Stomach smooth muscle (tissue), 2 donors: ENCODE data around the gene TSKU.
A peak's percentile ranks its signal among the peaks of the same experiment; 100 is the strongest.
"Not testable (repeated sequence)": the region's sequence is repeated elsewhere in the genome, so short reads cannot be mapped to it uniquely, and the experiment has no call there.

ENCODE experiments used
- H3K27ac ChIP-seq: one replicate; pipeline ENCODE4 v1.7.0; 2013; ENCODE audit warnings: mild to moderate bottlenecking, low read length, inconsistent platforms
- H3K27me3 ChIP-seq, 2 donors: one replicate each; pipeline ENCODE4 v1.7.0; 2013; ENCODE audit warnings: low read length in 2 of 2; ENCODE audit not compliant: insufficient read depth in 2 of 2, control insufficient read depth in 1 of 2
- H3K36me3 ChIP-seq, 2 donors: one replicate each; pipeline ENCODE4 v1.7.0; 2013; ENCODE audit warnings: low read length in 2 of 2; ENCODE audit not compliant: control insufficient read depth in 2 of 2, insufficient read depth in 2 of 2
- H3K4me1 ChIP-seq: one replicate; pipeline ENCODE4 v1.7.0; 2013; ENCODE audit warnings: low read length; ENCODE audit not compliant: control insufficient read depth, insufficient read depth
- H3K4me3 ChIP-seq, 2 donors: one replicate each; pipeline ENCODE4 v1.7.0; 2013; ENCODE audit warnings: low read length in 2 of 2
- H3K9ac ChIP-seq, 2 donors: one replicate each; pipeline ENCODE4 v1.7.0; 2013; ENCODE audit warnings: low read length in 2 of 2, mild to moderate bottlenecking in 1 of 2
- H3K9me3 ChIP-seq, 2 donors: one replicate each; pipeline ENCODE4 v1.7.0; 2013; ENCODE audit warnings: low read length in 2 of 2; ENCODE audit not compliant: control insufficient read depth in 2 of 2
- donor health status: healthy.
- donor health status: Pancreatic carcinoma.

Gene TSKU

DNA sequence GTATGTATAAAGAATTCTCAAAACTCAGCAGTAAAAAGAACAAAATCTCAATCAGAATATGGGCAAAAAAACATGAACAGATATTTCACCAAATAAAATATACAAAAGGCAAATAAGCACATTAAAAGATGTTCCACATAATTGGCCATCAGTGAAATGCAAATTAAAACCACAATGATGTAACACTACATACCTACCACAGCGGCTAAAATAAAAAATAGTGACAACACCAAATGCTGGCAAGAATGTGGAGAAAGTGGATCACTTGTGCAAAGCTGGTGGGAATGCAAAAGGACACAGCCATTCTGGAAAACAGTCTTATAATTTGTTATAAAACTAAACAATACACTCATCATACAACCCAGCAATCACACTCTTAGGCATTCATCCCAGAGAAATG, 39.2 kb downstream of the TSKU start:
- Histone ChIP-seq H3K27ac (no peak overlapping the region), H3K9me3 (no peaks in the 10 kb centered on the region), H3K4me3 (no peak overlapping the region), H3K27me3 (no peaks in the 10 kb centered on the region), H3K36me3 (no peaks in the 10 kb centered on the region), H3K9ac (no peak overlapping the region), H3K4me1 (no peaks in the 10 kb centered on the region)

- no peak overlapping the region for H3K4me3 ChIP-seq
- peak overlapping the region; percentile 55 for H3K27ac ChIP-seq
- H3K27me3 ChIP-seq, result no peaks in the 10 kb centered on the region
- H3K36me3 ChIP-seq, result no peaks in the 10 kb centered on the region
- H3K9ac ChIP-seq, result no peak overlapping the region
- H3K9me3 ChIP-seq, result no peaks in the 10 kb centered on the region
- H3K4me1 ChIP-seq, result no peaks in the 10 kb centered on the region
Measured at GRCh38 chr11:76823481-76824028, 40.4 kb downstream of the TSKU start.

DNA sequence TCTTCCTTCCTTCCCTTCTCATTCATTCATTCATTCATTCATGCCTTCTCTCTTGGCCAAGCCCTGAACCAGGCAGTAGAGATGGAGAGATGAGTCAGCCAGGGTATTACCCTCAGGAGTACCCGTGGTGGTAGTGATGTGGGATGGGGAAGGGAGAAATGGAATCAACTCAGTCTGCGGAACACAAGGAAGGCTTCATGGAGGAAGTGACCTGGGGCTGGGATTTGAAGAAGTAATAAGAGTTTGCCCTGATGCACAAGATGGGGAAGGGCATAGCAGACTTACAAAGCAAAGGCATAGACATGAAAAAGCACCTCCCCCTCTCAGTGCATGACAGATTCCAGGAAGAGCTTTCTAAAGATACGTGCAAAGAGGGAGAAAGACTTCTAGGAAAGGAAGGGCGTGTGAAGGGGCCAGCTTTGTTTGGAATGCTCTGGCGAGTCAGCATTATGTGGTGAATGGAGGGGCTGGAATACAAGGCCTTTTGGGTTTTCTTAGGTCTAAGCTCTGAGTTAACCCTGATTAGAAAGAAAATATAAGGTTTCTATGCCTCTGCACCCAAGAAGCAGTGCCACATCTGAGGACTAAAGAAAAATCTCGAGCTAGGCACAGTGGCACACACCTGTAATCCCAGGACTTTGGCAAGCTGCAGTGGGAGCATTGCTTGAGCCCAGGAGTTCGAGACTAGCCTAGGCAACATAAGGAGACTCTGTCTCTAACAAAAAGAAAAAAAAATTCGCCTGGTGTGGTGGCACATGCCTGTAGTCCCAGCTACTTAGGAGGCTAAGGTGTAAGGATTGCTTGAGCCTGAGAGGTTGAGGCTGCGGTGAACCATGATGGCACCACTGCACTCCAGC, 41.2 kb downstream of the TSKU start:
- Histone ChIP-seq H3K4me3 (no peak overlapping the region), H3K4me1 (no peaks in the 10 kb centered on the region), H3K27ac (peak overlapping the region; percentile 55), H3K36me3 (no peaks in the 10 kb centered on the region), H3K9ac (no peak overlapping the region), H3K9me3 (no peaks in the 10 kb centered on the region), H3K27me3 (no peaks in the 10 kb centered on the region)

DNA sequence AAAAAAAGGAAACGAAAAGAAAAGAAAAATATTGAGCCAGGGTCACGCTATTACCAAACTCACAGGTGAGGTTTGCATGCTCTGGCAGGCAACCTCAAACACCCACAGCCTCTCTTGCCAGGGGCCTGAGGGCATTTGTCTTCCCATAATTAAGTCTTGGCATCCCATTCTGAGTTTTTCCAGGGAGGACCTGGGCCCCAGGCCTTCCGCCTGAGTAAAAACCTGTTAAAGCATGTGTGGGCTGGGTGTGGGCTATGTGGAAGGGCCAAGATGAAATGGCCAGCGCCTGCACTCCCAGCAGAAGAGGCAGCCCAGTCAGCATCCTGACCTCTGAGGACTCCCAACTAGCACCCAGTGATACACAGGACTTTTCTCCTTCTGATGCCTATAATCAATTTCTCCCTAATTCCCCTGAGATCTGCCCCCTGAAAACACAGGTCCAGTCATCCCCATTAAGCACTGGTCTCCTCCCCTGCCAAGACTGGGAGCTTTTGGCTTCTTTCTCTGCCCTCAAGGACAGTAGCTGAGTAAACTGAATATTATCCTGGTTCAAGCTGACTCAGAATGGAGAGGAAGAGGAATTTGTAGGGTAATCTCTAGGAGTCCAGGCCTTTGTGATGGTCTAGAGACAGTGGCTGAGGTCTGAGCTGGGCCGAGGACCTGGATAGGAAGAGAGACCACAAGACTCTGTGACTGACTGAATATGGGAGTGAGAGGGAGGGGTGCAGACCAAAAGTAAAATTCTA, 42.0 kb downstream of the TSKU start:
- Histone ChIP-seq H3K36me3 (no peaks in the 10 kb centered on the region), H3K9me3 (no peaks in the 10 kb centered on the region), H3K9ac (no peak overlapping the region), H3K4me3 (no peak overlapping the region), H3K27me3 (peaks cover 0 to 2% of the 10 kb centered on the region in 2 donors), H3K27ac (no peak overlapping the region), H3K4me1 (no peaks in the 10 kb centered on the region)

- Histone ChIP-seq H3K27ac (no peak overlapping the region), H3K4me3 (no peak overlapping the region), H3K4me1 (peaks cover 5% of the 10 kb centered on the region), H3K36me3 (no peaks in the 10 kb centered on the region), H3K27me3 (peaks cover 0 to 3% of the 10 kb centered on the region in 2 donors), H3K9me3 (no peaks in the 10 kb centered on the region), H3K9ac (no peak overlapping the region)
Measured at GRCh38 chr11:76825726-76826396, 42.7 kb downstream of the TSKU start.

DNA sequence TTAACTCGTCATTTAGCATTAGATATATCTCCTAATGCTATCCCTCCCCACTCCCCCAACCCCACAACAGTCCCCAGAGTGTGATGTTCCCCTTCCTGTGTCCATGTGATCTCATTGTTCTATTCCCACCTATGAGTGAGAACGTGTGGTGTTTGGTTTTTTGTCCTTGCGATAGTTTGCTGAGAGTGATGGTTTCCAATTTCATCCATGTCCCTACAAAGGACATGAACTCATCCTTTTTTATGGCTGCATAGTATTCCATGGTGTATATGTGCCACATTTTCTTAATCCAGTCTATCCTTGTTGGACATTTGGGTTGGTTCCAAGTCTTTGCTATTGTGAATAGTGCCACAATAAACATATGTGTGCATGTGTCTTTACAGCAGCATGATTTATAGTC, 43.4 kb downstream of the TSKU start:
- not testable (repeated sequence) for H3K27me3 ChIP-seq, H3K4me3 ChIP-seq, H3K36me3 ChIP-seq, H3K27ac ChIP-seq, H3K9ac ChIP-seq, H3K9me3 ChIP-seq, H3K4me1 ChIP-seq

DNA sequence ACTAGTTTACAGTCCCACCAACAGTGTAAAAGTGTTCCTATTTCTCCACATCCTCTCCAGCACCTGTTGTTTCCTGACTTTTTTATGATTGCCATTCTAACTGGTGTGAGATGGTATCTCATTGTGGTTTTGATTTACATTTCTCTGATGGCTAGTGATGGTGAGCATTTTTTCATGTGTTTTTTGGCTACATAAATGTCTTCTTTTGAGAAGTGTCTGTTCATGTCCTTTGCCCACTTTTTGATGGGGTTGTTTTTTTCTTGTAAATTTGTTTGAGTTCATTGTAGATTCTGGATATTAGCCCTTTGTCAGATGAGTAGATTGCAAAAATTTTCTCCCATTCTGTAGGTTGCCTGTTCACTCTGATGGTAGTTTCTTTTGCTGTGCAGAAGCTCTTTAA, 43.8 kb downstream of the TSKU start:
- H3K36me3 ChIP-seq, H3K4me3 ChIP-seq: not testable (repeated sequence)

DNA sequence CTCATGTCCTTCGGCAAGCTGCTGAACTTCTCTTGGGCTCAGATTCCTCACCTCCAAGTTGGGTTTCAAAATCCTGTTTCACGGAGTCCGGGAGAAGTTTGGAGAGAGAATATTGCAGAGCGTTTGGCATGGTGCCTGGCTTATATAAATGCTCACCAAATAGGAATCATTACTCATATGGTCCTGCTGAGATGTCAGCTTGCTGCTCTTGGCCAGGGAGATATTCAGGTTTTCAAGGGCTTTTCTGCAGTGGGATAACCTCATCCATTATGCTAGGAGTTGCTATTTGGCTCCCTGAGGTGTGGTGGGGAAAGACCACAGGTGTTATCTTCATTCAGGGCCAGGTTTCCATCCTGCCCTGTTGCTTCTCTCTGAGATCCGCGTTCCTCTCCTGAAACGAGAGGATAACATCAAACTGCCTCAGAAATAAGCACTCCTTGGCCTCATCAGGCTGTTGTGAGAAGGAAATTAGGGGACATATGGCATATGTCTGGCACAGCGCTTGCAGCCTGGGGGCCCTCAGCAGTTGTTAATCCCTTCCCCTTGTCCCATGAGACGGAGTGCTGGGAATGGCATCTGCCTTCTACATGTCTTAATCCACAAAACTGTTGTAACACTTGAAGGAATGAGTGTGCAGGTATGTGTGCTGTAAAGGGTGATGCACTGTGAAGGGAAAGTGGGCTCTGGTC, 47.6 kb downstream of the TSKU start:
- H3K4me3 ChIP-seq, result peak overlapping the region in 1 of 2 donors; percentile 22
- H3K27me3 ChIP-seq, result peaks cover 0 to 4% of the 10 kb centered on the region in 2 donors
- H3K9ac ChIP-seq, result no peak overlapping the region
- no peaks in the 10 kb centered on the region for H3K36me3 ChIP-seq
- peaks cover 16% of the 10 kb centered on the region for H3K4me1 ChIP-seq
- H3K27ac ChIP-seq, result no peak overlapping the region
- no peaks in the 10 kb centered on the region for H3K9me3 ChIP-seq

More for the DNA sequence above, 43.8 kb downstream of the TSKU start:
- H3K4me1 ChIP-seq, H3K27me3 ChIP-seq, H3K27ac ChIP-seq, H3K9ac ChIP-seq, H3K9me3 ChIP-seq: not testable (repeated sequence)

DNA sequence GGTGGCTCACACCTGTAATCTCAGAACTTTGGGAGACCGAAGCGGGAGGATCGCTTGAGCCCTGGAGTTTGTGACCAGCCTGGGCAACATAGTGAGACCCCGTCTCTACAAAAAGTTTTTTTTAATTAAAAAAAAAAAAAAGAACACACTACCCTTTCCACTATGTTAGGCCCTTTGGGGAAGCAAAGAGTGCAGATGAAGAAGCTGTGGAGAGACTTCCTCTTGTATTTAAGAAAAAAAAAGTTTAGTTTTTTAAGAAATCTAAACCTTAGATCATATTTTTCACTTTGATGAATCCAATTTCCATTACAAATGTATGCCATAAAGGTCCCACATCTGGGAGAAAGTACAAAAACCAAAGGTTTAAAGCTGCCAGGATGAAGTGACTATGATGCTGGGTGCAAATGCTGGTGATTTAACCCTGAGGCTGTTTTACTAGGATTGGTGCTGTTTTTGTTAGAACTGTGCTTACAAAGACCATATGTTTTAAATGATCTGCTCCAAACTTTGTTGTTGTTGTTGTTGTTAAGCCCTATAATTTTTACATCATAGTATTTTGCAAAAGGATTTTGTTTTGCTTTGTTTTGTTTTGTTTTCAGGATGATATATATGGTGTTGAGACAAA, 48.6 kb downstream of the TSKU start:
- H3K4me1 ChIP-seq, result peaks cover 16% of the 10 kb centered on the region

DNA sequence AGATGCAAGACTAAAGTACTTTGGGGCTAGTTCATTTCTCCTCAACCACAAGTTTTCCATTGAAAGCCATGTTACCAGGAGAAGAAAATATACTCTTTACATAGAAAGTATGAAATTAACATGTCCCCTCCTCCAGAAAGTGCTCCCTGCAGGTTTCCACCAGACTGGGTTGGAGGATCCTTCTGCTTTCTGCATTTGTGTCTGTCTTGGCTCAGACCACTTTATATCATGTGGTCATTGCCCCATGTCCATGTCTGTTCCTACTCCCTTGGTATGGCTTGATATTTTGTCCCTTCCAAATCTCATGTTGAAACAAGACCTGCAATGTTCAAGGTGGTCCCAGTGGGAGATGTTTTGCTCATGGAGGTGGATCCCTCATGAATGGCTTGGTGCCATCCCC, 49.2 kb downstream of the TSKU start:
- Histone ChIP-seq H3K4me3 (no peak overlapping the region), H3K27me3 (peaks cover 0 to 4% of the 10 kb centered on the region in 2 donors), H3K4me1 (peaks cover 16% of the 10 kb centered on the region), H3K9me3 (no peaks in the 10 kb centered on the region), H3K9ac (no peak overlapping the region), H3K27ac (no peak overlapping the region), H3K36me3 (no peaks in the 10 kb centered on the region)

More for the DNA sequence above, 48.6 kb downstream of the TSKU start:
- no peak overlapping the region for H3K27ac ChIP-seq
- peaks cover 0 to 4% of the 10 kb centered on the region in 2 donors for H3K27me3 ChIP-seq
- no peaks in the 10 kb centered on the region for H3K9me3 ChIP-seq
- H3K4me3 ChIP-seq, result no peak overlapping the region
- H3K9ac ChIP-seq, result no peak overlapping the region
- H3K36me3 ChIP-seq, result no peaks in the 10 kb centered on the region
